ENCODE measurements around the gene EFCAB12.
"Not testable (repeated sequence)": the region's sequence is repeated elsewhere in the genome, so short reads cannot be mapped to it uniquely, and the experiment has no call there.

The EFCAB12 gene

GRCh38 chr3:129392106-129392887, 36.1 kb downstream of the EFCAB12 start:
- DNase-seq (ENCODE audit: low spot score), result not testable (repeated sequence)

GRCh38 chr3:129391583-129391982, 36.9 kb downstream of the EFCAB12 start:
- not testable (repeated sequence) for DNase-seq (ENCODE audit: low spot score)

DNA sequence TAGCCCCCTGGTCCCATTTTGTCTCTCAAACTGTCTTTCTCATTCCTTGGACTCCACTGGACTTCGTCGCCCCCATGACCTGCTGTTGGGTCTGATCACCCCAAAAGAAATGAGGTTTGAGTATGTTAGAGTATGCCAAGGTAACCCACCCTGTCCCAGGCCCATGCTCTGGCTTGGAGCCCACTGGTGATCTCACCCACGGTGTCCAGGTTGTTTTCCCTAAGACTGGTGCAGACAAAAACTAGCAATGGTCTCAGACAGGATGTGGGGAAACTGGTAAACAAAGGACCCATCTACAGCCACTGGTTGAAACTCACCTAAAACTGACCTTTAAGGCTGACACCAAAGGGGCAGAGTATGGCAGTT, 38.9 kb downstream of the EFCAB12 start:
- DNase-seq (ENCODE audit: low spot score), result no peak

GRCh38 chr3:129388791-129389571, 39.5 kb downstream of the EFCAB12 start:
- DNase-seq (ENCODE audit: low spot score), result not testable (repeated sequence)

- DNase-seq (ENCODE audit: low spot score), result no peak
Observed at GRCh38 chr3:129387487-129387886, 40.9 kb downstream of the EFCAB12 start.

DNA sequence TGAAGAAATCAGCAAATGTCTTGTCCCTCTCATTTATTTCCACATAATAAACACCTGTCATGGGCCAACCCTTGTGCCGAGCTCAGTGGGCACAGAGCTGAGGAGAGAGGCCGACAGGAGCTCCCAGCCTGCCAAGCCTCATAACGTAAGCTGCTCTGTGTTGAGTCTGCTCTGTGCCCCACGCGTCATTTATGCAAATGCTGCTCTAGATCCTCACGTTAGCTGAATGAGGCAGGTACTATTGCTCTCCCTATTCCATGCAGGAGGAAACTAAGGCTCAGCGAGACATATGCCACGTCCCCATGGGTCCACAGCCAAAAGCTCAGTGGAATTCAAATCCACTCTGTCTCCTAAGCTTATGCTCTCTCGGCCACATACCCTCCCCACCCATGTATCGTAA, 41.5 kb downstream of the EFCAB12 start:
- no peak for DNase-seq (ENCODE audit: low spot score)

DNA sequence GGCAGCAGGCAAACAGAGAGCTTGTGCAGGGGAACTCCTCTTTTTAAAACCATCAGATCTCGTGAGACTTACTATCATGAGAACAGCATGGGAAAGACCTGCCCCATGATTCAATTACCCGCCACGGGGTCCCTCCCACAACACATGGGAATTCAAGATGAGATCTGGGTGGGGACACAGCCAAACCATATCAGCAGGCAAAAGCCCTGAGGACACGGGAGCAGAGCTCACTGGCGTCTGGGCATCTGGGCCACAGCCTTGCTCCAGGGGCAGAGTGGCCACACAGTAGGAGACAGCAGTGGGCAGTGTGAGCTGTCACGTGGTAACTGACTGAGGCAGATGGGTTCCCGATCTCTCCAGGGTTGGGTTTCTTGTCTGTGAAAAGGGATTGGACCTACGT, 42.9 kb downstream of the EFCAB12 start:
- DNase-seq (ENCODE audit: low spot score), result not testable (repeated sequence)

- no peak for DNase-seq (ENCODE audit: low spot score)
Observed at GRCh38 chr3:129384594-129385323, 43.7 kb downstream of the EFCAB12 start.

- not testable (repeated sequence) for DNase-seq (ENCODE audit: low spot score)
Observed at GRCh38 chr3:129384103-129384502, 44.3 kb downstream of the EFCAB12 start.

- peak; percentile 93 for DNase-seq (ENCODE audit: low spot score)
Observed at GRCh38 chr3:129383292-129383860, 45.1 kb downstream of the EFCAB12 start.

- DNase-seq (ENCODE audit: low spot score), result no peak
Observed at GRCh38 chr3:129382366-129382765, 46.1 kb downstream of the EFCAB12 start.

GRCh38 chr3:129379582-129380358, 48.7 kb downstream of the EFCAB12 start:
- DNase-seq (ENCODE audit: low spot score), result no peak

DNA sequence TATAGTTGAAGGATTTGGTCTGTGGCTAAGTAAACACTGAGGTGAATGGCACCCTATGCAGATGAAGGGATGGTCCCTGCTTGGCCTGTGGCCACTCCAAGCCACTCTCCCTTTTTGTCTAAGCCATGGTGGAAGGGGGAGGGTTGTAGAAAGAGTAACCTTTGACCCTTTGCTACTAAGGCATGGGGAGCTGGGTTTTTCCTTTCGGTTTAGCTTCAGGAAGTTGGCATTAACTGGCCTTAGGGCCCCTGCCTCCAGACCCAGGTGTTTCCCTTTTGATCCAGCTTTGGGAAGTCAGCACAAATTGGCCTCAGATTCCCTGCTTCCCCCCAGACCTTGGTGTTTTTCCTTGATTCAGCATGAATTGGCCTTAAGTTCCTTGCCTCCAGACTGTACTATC, 49.5 kb downstream of the EFCAB12 start:
- DNase-seq (ENCODE audit: low spot score), result no peak

- DNase-seq (ENCODE audit: low spot score), result no peak
Observed at GRCh38 chr3:129377615-129378014, 50.8 kb downstream of the EFCAB12 start.

- no peak for DNase-seq (ENCODE audit: low spot score)
Observed at GRCh38 chr3:129375099-129375498, 53.3 kb downstream of the EFCAB12 start.

DNA sequence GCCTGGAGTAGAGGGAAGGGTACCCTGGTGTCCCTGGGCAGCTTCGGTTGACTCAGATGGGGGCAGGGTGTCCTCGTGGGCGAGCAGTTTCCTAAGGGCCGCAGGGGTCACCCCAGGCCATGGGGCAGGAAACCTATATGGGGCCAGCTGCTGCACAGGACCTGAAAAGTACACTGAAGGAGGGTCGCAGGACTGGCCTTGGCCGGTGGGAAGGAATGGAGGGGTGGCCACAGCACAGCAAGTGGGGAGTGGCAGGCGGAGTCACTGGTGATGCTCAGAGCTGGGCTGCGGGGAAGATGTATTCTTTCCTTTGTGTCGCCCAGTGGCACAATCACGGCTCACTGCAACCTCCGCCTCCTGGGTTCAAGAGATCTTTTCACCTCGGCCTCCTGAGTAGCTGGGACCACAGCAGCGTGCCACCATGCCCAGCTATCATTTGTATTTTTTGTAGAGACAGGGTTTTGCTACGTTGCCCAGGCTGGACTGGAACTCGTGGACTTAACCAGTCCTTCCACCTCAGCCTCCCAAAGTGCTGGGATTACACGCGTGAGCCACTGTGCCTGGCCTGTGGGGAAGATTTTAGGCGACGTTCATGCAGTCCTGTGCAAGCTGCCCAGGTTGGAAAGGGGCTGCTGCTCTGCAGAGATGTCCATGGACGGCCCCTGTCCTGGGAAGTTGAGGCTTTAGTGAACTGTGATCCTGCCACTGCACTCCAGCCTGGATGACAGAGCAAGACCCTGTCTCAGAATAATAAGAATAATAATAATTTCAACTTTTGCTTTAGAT, 57.2 kb downstream of the EFCAB12 start:
- DNase-seq (ENCODE audit: low spot score), result no peak

DNA sequence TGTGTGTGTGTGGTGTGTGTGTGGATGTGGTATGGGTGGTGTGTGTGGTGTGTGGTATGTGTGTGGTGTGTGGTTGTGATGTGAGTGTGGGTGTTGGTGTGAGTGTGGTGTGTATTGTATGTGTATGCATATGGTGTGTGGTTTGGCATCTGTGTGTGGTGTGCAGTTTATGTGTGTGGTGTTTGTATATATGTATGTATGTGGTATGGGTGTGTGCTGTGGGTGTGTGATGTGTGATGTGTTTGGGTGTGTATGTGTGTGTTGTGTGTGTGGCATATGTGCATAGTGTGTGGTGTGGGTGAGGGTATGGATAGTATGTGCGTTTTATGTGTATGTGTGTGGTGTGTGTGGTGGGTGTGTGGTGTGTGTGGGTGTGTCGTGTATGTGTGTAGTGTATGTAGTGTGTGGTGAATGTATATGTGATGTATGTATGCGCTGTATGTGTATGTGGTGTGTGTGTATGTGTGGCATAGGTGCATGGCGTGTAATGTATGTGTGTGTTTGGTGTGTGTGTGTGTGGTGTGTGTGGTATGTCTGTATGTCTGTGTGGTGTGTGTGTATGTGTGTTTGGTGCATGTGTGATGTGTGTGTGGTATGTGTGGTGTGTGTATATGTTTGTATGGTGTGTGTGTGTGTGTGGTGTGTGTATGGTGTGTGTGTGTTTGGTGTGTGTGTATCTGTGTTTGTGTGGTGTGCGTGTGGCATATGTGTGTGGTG, 58.0 kb downstream of the EFCAB12 start:
- DNase-seq (ENCODE audit: low spot score), result no peak

- no peak for DNase-seq (ENCODE audit: low spot score)
Observed at GRCh38 chr3:129369711-129370110, 58.7 kb downstream of the EFCAB12 start.

DNA sequence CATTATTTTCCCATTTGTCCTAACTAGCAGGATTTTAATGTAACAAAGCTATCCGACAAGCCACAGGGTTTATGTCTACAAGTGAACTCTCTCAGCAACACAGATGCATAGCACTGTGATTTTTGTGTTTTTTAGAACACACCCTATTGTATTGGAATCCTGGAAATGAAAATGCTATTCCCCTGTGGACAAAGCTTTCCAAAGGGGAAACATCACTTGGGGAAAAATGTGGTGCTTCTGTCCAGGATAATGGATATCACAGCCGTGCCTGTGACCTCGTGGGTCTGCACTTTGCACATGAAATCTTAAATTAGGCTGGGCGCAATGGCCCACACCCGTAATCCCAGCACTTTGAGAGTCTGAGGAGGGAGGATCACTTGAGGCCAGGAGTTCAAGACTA, 60.6 kb downstream of the EFCAB12 start:
- no peak for DNase-seq (ENCODE audit: low spot score)

DNA sequence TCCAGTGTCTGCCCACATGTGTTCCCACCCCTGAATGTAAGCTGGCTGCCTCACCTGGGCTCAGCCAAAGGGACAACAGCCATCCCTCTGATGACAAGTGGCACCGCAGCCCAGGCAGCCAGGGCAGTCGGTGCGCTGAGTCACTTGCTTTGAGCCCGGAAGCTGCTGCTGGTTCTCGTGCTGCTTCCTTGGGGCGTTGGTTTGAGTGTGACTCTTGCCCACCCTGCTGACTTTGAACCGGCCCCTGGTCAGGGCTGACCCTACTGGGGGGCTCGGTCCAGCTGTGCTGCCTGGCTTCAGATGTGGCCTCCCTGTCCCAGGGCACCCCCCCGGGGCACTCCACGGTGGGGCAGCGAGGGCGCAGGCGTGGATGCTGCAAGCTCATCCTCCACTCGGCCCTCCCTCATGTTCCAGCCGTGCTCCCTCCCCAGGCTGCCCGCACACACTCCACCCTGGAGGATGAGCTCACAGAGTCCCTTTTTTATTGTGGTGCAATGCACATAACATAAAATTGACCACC, 62.1 kb downstream of the EFCAB12 start:
- DNase-seq (ENCODE audit: low spot score), result no peak
